Choroid plexus epithelial cell (primary cell): Measurements from ENCODE around the gene VAMP3.

ENCODE experiments used
- DNase-seq: peaks from one replicate; pipeline ENCODE4 v3.0.0-alpha.2; 2010; ENCODE audit warnings: low read depth
- H3K4me3 ChIP-seq: 2 replicates; pipeline ENCODE4 v1.5.1; 2011; ENCODE audit warnings: low read depth, mild to moderate bottlenecking, control low read depth, low read length, moderate library complexity
- CTCF ChIP-seq: conservative IDR thresholded peaks from 2 replicates; pipeline ENCODE4 v1.5.1; 2011; ENCODE audit warnings: low read depth, mild to moderate bottlenecking, control low read depth, inconsistent platforms, low read length, moderate library complexity

The VAMP3 gene

GRCh38 chr1:7809742-7810141, 38.6 kb downstream of the VAMP3 start:
- no peak for TF ChIP-seq CTCF
- no peak for DNase-seq
- no peak overlapping the region for H3K4me3 ChIP-seq

- no peak overlapping the region for H3K4me3 ChIP-seq
- TF ChIP-seq CTCF, result no peak
- DNase-seq, result peak; percentile 91
These were observed 39.3 kb downstream of the VAMP3 start for GRCh38 chr1:7810395-7810794.

- TF ChIP-seq CTCF, result no peak
- H3K4me3 ChIP-seq, result no peak overlapping the region
- DNase-seq, result no peak
These were observed 40.4 kb downstream of the VAMP3 start for GRCh38 chr1:7811476-7811875.

GRCh38 chr1:7813677-7814373, 42.7 kb downstream of the VAMP3 start:
- no peak for TF ChIP-seq CTCF
- no peak overlapping the region for H3K4me3 ChIP-seq
- no peak for DNase-seq

- no peak for DNase-seq
- TF ChIP-seq CTCF, result no peak
- H3K4me3 ChIP-seq, result no peak overlapping the region
These were observed 50.2 kb downstream of the VAMP3 start for GRCh38 chr1:7821282-7821681.

GRCh38 chr1:7824701-7825100, 53.6 kb downstream of the VAMP3 start:
- TF ChIP-seq CTCF, result no peak

GRCh38 chr1:7826363-7826762, 55.3 kb downstream of the VAMP3 start:
- no peak overlapping the region for H3K4me3 ChIP-seq

More at GRCh38 chr1:7824701-7825100, 53.6 kb downstream of the VAMP3 start:
- DNase-seq, result no peak
- H3K4me3 ChIP-seq, result no peak overlapping the region

More at GRCh38 chr1:7826363-7826762, 55.3 kb downstream of the VAMP3 start:
- DNase-seq, result no peak
- no peak for TF ChIP-seq CTCF
